Activated CD4-positive, alpha-beta T cell treated with anti-CD3 and anti-CD28 coated beads, Interleukin-2, amount 10 ng/mL, durations not matched to agents 7 days and 5 days (primary cell): ENCODE measurements around the gene DNAJC13. TPM values are rescaled to one million over a fixed set of nuclear protein-coding genes. Genes with fewer than 3 reads are reported as not detected.

ENCODE experiments used
- CTCF ChIA-PET: fragments of 350-600 bp; sonication (Branson Sonifier 250); formaldehyde crosslinking; loops from one replicate; lab custom pipeline; 2021; ENCODE audit warnings: antibody characterized with exemption; lab: Charles Lee
- POLR2A ChIA-PET: fragments of 350-600 bp; sonication (Branson Sonifier 250); formaldehyde crosslinking; loops from one replicate; lab custom pipeline; 2021; ENCODE audit warnings: antibody characterized with exemption; lab: Charles Lee
- DNase-seq: peaks from one replicate; pipeline ENCODE4 v3.0.0-alpha.2; 2020
- H3K27ac Mint-ChIP-seq: one replicate; pipeline ENCODE4 v1.8.0; 2021; ENCODE audit warnings: mild to moderate bottlenecking, moderate library complexity, mixed read lengths
- H3K27me3 Mint-ChIP-seq: one replicate; pipeline ENCODE4 v1.8.0; 2021; ENCODE audit warnings: mixed read lengths
- H3K36me3 Mint-ChIP-seq: one replicate; pipeline ENCODE4 v1.8.0; 2021; ENCODE audit warnings: low read depth, mixed read lengths
- H3K4me1 Mint-ChIP-seq: one replicate; pipeline ENCODE4 v1.8.0; 2021; ENCODE audit warnings: mixed read lengths
- H3K4me3 Mint-ChIP-seq: one replicate; pipeline ENCODE4 v1.8.0; 2021; ENCODE audit warnings: mild to moderate bottlenecking, moderate library complexity, mixed read lengths
- H3K9me3 Mint-ChIP-seq: one replicate; pipeline ENCODE4 v1.8.0; 2021; ENCODE audit warnings: mixed read lengths
- total RNA-seq, 2 experiments: library from RNA; stranded (reverse); gene quantifications; one replicate each; pipeline ENCODE4 v1.2.3, GENCODE V29; 2021

DNAJC13 gene
- total RNA-seq, 2 experiments from 2014 or later = 37.3 to 38.6 TPM

- ChIA-PET CTCF (no interaction called here), POLR2A (no interaction called here)
- H3K27me3 Mint-ChIP-seq = no peaks in the 10 kb centered on the region
- no peak for DNase-seq
- peak overlapping the region; percentile 92 for H3K4me3 Mint-ChIP-seq
- H3K9me3 Mint-ChIP-seq = no peaks in the 10 kb centered on the region
- H3K4me1 Mint-ChIP-seq = peaks cover 35% of the 10 kb centered on the region
- H3K27ac Mint-ChIP-seq = peak overlapping the region; percentile 93
- peaks cover 12% of the 10 kb centered on the region for H3K36me3 Mint-ChIP-seq
These were observed 1.1 kb upstream of the DNAJC13 start for GRCh38 chr3:132416161-132416560.

GRCh38 chr3:132417695-132418411 is 551 bp downstream of the DNAJC13 start:
- H3K4me3 Mint-ChIP-seq = peak overlapping the region; percentile 92
- peaks cover 15% of the 10 kb centered on the region for H3K36me3 Mint-ChIP-seq
- peaks cover 35% of the 10 kb centered on the region for H3K4me1 Mint-ChIP-seq
- no peaks in the 10 kb centered on the region for H3K9me3 Mint-ChIP-seq
- CTCF ChIA-PET = interaction anchor here (1.0 to 1.6 kb wide), 4 partner anchors 20 to 235 kb away, joined by 3 to 4 read pairs (median 4); no protein-coding TSS in a partner anchor
- POLR2A ChIA-PET = interaction anchor here (0.5 kb wide), 1 partner anchor 208 kb away, joined by 3 read pairs; no protein-coding TSS in a partner anchor
- H3K27me3 Mint-ChIP-seq = no peaks in the 10 kb centered on the region
- peak; percentile 61 for DNase-seq
- peak overlapping the region; percentile 93 for H3K27ac Mint-ChIP-seq

GRCh38 chr3:132418916-132419315 is 1.6 kb downstream of the DNAJC13 start:
- Mint-ChIP-seq H3K36me3 (peaks cover 15% of the 10 kb centered on the region), H3K27ac (no peak overlapping the region), H3K4me1 (peaks cover 40% of the 10 kb centered on the region), H3K9me3 (no peaks in the 10 kb centered on the region), H3K27me3 (no peaks in the 10 kb centered on the region), H3K4me3 (peak overlapping the region; percentile 92)
- ChIA-PET POLR2A (no interaction called here), CTCF (no interaction called here)
- no peak for DNase-seq

GRCh38 chr3:132421832-132422231 is 4.5 kb downstream of the DNAJC13 start:
- H3K27ac Mint-ChIP-seq = no peak overlapping the region
- DNase-seq = no peak
- no peak overlapping the region for H3K4me3 Mint-ChIP-seq
- H3K9me3 Mint-ChIP-seq = no peaks in the 10 kb centered on the region
- H3K36me3 Mint-ChIP-seq = peaks cover 21% of the 10 kb centered on the region
- peaks cover 33% of the 10 kb centered on the region for H3K4me1 Mint-ChIP-seq
- ChIA-PET POLR2A (no interaction called here), CTCF (interaction anchor here (1.3 kb wide), 1 partner anchor 8 kb away, joined by 4 read pairs; no protein-coding TSS in a partner anchor)
- no peaks in the 10 kb centered on the region for H3K27me3 Mint-ChIP-seq

GRCh38 chr3:132422531-132422930 is 5.2 kb downstream of the DNAJC13 start:
- Mint-ChIP-seq H3K27ac (no peak overlapping the region), H3K9me3 (no peaks in the 10 kb centered on the region), H3K27me3 (no peaks in the 10 kb centered on the region), H3K4me1 (peaks cover 31% of the 10 kb centered on the region), H3K4me3 (no peak overlapping the region), H3K36me3 (peaks cover 21% of the 10 kb centered on the region)
- CTCF ChIA-PET = interaction anchor here (1.3 kb wide), 1 partner anchor 9 kb away, joined by 4 read pairs; no protein-coding TSS in a partner anchor
- no peak for DNase-seq
- POLR2A ChIA-PET = interaction anchor here (0.5 kb wide), 1 partner anchor 99 kb away, joined by 3 read pairs; no protein-coding TSS in a partner anchor

- Mint-ChIP-seq H3K4me3 (no peak overlapping the region), H3K4me1 (peaks cover 28% of the 10 kb centered on the region), H3K27ac (no peak overlapping the region), H3K9me3 (no peaks in the 10 kb centered on the region), H3K27me3 (no peaks in the 10 kb centered on the region), H3K36me3 (peaks cover 17% of the 10 kb centered on the region)
- ChIA-PET CTCF (interaction anchor here (0.7 kb wide), 1 partner anchor 32 kb away, joined by 3 read pairs; no protein-coding TSS in a partner anchor), POLR2A (no interaction called here)
- no peak for DNase-seq
These were observed 15.3 kb downstream of the DNAJC13 start for GRCh38 chr3:132432639-132433038.

GRCh38 chr3:132433121-132433520 is 15.8 kb downstream of the DNAJC13 start:
- H3K27me3 Mint-ChIP-seq = no peaks in the 10 kb centered on the region
- POLR2A ChIA-PET = no interaction called here
- no peak overlapping the region for H3K4me3 Mint-ChIP-seq
- H3K9me3 Mint-ChIP-seq = no peaks in the 10 kb centered on the region
- peaks cover 28% of the 10 kb centered on the region for H3K4me1 Mint-ChIP-seq
- DNase-seq = no peak
- CTCF ChIA-PET = interaction anchor here (0.8 kb wide), 1 partner anchor 13 kb away, joined by 3 read pairs; no protein-coding TSS in a partner anchor
- H3K27ac Mint-ChIP-seq = no peak overlapping the region
- peaks cover 17% of the 10 kb centered on the region for H3K36me3 Mint-ChIP-seq

- H3K4me1 Mint-ChIP-seq = peaks cover 28% of the 10 kb centered on the region
- H3K4me3 Mint-ChIP-seq = no peak overlapping the region
- H3K9me3 Mint-ChIP-seq = no peaks in the 10 kb centered on the region
- H3K36me3 Mint-ChIP-seq = peaks cover 30% of the 10 kb centered on the region
- peak overlapping the region; percentile 46 for H3K27ac Mint-ChIP-seq
- no peak for DNase-seq
- H3K27me3 Mint-ChIP-seq = no peaks in the 10 kb centered on the region
- POLR2A ChIA-PET = no interaction called here
- CTCF ChIA-PET = interaction anchor here (0.8 kb wide), 2 partner anchors 23 to 55 kb away, joined by 3 read pairs; no protein-coding TSS in a partner anchor
These were observed 18.1 kb downstream of the DNAJC13 start for GRCh38 chr3:132435224-132435910.

- ChIA-PET CTCF (interaction anchor here (0.6 to 0.8 kb wide), 3 partner anchors 22 to 55 kb away, joined by 3 to 6 read pairs (median 3); no protein-coding TSS in a partner anchor), POLR2A (no interaction called here)
- no peak for DNase-seq
- Mint-ChIP-seq H3K9me3 (no peaks in the 10 kb centered on the region), H3K27me3 (no peaks in the 10 kb centered on the region), H3K36me3 (peaks cover 28% of the 10 kb centered on the region), H3K4me3 (no peak overlapping the region), H3K27ac (no peak overlapping the region), H3K4me1 (peaks cover 28% of the 10 kb centered on the region)
These were observed 18.7 kb downstream of the DNAJC13 start for GRCh38 chr3:132435911-132436425.

- Mint-ChIP-seq H3K4me3 (no peak overlapping the region), H3K36me3 (peaks cover 13% of the 10 kb centered on the region), H3K4me1 (peaks cover 14% of the 10 kb centered on the region), H3K27me3 (no peaks in the 10 kb centered on the region), H3K27ac (no peak overlapping the region), H3K9me3 (no peaks in the 10 kb centered on the region)
- POLR2A ChIA-PET = no interaction called here
- CTCF ChIA-PET = interaction anchor here (0.6 kb wide), 1 partner anchor 10 kb away, joined by 3 read pairs; no protein-coding TSS in a partner anchor
- DNase-seq = no peak
These were observed 26.1 kb downstream of the DNAJC13 start for GRCh38 chr3:132443421-132443820.

- Mint-ChIP-seq H3K27ac (no peak overlapping the region), H3K27me3 (no peaks in the 10 kb centered on the region), H3K4me3 (no peak overlapping the region), H3K36me3 (peaks cover 8% of the 10 kb centered on the region), H3K4me1 (peaks cover 14% of the 10 kb centered on the region), H3K9me3 (no peaks in the 10 kb centered on the region)
- POLR2A ChIA-PET = no interaction called here
- CTCF ChIA-PET = no interaction called here
- no peak for DNase-seq
These were observed 27.1 kb downstream of the DNAJC13 start for GRCh38 chr3:132444383-132444782.

GRCh38 chr3:132445817-132446216 is 28.5 kb downstream of the DNAJC13 start:
- Mint-ChIP-seq H3K9me3 (no peaks in the 10 kb centered on the region), H3K27me3 (no peaks in the 10 kb centered on the region), H3K4me1 (peaks cover 14% of the 10 kb centered on the region), H3K36me3 (peaks cover 4% of the 10 kb centered on the region), H3K27ac (no peak overlapping the region), H3K4me3 (no peak overlapping the region)
- POLR2A ChIA-PET = no interaction called here
- no peak for DNase-seq
- CTCF ChIA-PET = no interaction called here
